Panc1 (cell line): ENCODE results near the gene TMEM258. TPM values are rescaled to one million over a fixed set of nuclear protein-coding genes. Genes with fewer than 3 reads are reported as not detected.
A peak's percentile ranks its signal among the peaks of the same experiment; 100 is the strongest.

Experiments used
- ATAC-seq: fragments of 200-7000 bp; cut with Tn5 transposase; 2 replicates; pipeline ENCODE4 v1.9.1; 2020; ENCODE audit warnings: mild to moderate bottlenecking, moderate library complexity
- BruUV-seq: library from RNA; stranded (reverse); fragments of 400-500 nt; replicated peaks from 2 replicates; lab custom pipeline; 2021; lab: Mats Ljungman, UMichigan
- CTCF ChIA-PET: fragments of 300-600 bp; sonication (Branson Sonifier 250); formaldehyde crosslinking; loops from one replicate; lab custom pipeline; 2022; ENCODE audit warnings: antibody characterized with exemption; lab: Charles Lee
- POLR2A ChIA-PET: fragments of 300-600 bp; sonication (Branson Sonifier 250); formaldehyde crosslinking; loops from one replicate; lab custom pipeline; 2022; ENCODE audit warnings: antibody characterized with exemption; lab: Charles Lee
- DNase-seq: peaks from one replicate; pipeline ENCODE4 v3.0.0-alpha.2; 2010; ENCODE audit warnings: low read depth, low spot score
- H3K27ac ChIP-seq: 2 replicates; pipeline ENCODE4 v1.5.1; 2011; ENCODE audit warnings: mild to moderate bottlenecking, low read length, inconsistent platforms
- H3K27me3 ChIP-seq: fragments of 200-500 bp; sonication (Bioruptor generic); 2 replicates; pipeline ENCODE4 v1.6.0; 2014; ENCODE audit warnings: low read length, inconsistent platforms; ENCODE audit not compliant: control insufficient read depth, insufficient read depth
- H3K36me3 ChIP-seq: fragments of 200-500 bp; sonication (Bioruptor generic); 2 replicates; pipeline ENCODE4 v1.5.1; 2014; ENCODE audit warnings: inconsistent platforms, mild to moderate bottlenecking, low read length, moderate library complexity; ENCODE audit not compliant: control insufficient read depth, insufficient read depth
- H3K4me1 ChIP-seq: 2 replicates; pipeline ENCODE4 v1.5.1; 2011; ENCODE audit warnings: inconsistent platforms, mild to moderate bottlenecking, low read length, moderate library complexity; ENCODE audit not compliant: control insufficient read depth, insufficient read depth
- H3K4me3 ChIP-seq, 2 experiments: 2 replicates each; pipeline ENCODE4 v1.5.1; 2011 to 2012; ENCODE audit warnings: low read depth in 2 of 2, low read length in 2 of 2, mild to moderate bottlenecking in 2 of 2, inconsistent platforms in 1 of 2, moderate library complexity in 1 of 2
- H3K9me3 ChIP-seq: fragments of 200-500 bp; sonication (Bioruptor generic); 2 replicates; pipeline ENCODE4 v1.5.1; 2014; ENCODE audit warnings: low read depth, mild to moderate bottlenecking, inconsistent platforms, low read length, moderate library complexity; ENCODE audit not compliant: control insufficient read depth, insufficient read depth
- CTCF ChIP-seq: fragments of 450-650 bp; IDR thresholded peaks from 2 replicates; pipeline ENCODE4 v1.5.1; 2017; ENCODE audit warnings: mild to moderate bottlenecking
- POLR2AphosphoS5 ChIP-seq: IDR thresholded peaks from 2 replicates; pipeline ENCODE4 v1.6.1; 2012; ENCODE audit warnings: mild to moderate bottlenecking, low read depth, low read length, moderate library complexity
- REST ChIP-seq, 2 experiments: IDR thresholded peaks; 2 replicates each; pipeline ENCODE4 v1.6.1; 2011 to 2012; ENCODE audit warnings: low read depth in 2 of 2, control low read depth in 1 of 2, low read length in 1 of 2, mild to moderate bottlenecking in 1 of 2, moderate library complexity in 1 of 2; ENCODE audit not compliant: insufficient read depth in 1 of 2
- SIN3A ChIP-seq: IDR thresholded peaks from 2 replicates; pipeline ENCODE4 v1.6.1; 2012; ENCODE audit warnings: low read depth, mild to moderate bottlenecking, low read length, moderate library complexity, borderline replicate concordance; ENCODE audit not compliant: insufficient read depth
- TCF7L2 ChIP-seq: IDR thresholded peaks from 2 replicates; pipeline ENCODE4 v1.6.1; 2011; ENCODE audit warnings: mild to moderate bottlenecking, low read depth, low read length, inconsistent platforms
- in situ Hi-C: cut with HindIII; loops from 2 replicates; pipeline ENCODE4 v1.10.0; 2016; ENCODE audit warnings: low sequenced_read_pairs, low pct_unique_long_range_greater_than_20kb
- intact Hi-C: fragments of 100-400 bp; cut with micrococcal nuclease; formaldehyde crosslinking; loops from one replicate; pipeline ENCODE4 v1.10.0; 2022; ENCODE audit not compliant: unreplicated experiment
- total RNA-seq: library from RNA; stranded (reverse); gene quantifications from one replicate; pipeline ENCODE4 v1.2.1, GENCODE V29; 2021; ENCODE audit not compliant: unreplicated experiment

Gene TMEM258
- total RNA-seq, 1 experiment from 2014 or later: 139 TPM

GRCh38 chr11:61753672-61754071 is 38.7 kb downstream of the TMEM258 start:
- DNase-seq: no peak
- intact Hi-C loops: loop anchor here (5.0 kb wide), 1 partner anchor 34 kb away; no protein-coding TSS in a partner anchor
- ATAC-seq: no peak
- H3K36me3 ChIP-seq: no peaks in the 10 kb centered on the region
- peaks cover 5% of the 10 kb centered on the region for H3K4me1 ChIP-seq
- CTCF ChIA-PET: interaction anchor here (0.7 kb wide), 1 partner anchor 110 kb away, joined by 3 read pairs; no protein-coding TSS in a partner anchor
- H3K27ac ChIP-seq: no peak overlapping the region
- in situ Hi-C loops: no loop called here
- H3K9me3 ChIP-seq: no peaks in the 10 kb centered on the region
- BruUV-seq: no TSS peak
- H3K27me3 ChIP-seq: no peaks in the 10 kb centered on the region
- H3K4me3 ChIP-seq: no peak overlapping the region
- no peak for TF ChIP-seq POLR2AphosphoS5
- TF ChIP-seq CTCF: no peak
- TF ChIP-seq SIN3A: no peak
- no peak for TF ChIP-seq REST (IDR thresholded peaks at IDR 0.05; ENCODE audit: insufficient read depth in 1 of 2, low read depth in 2 of 2, low read length in 1 of 2)
- no peak for TF ChIP-seq TCF7L2
- POLR2A ChIA-PET: no interaction called here

GRCh38 chr11:61752925-61753521 is 39.4 kb downstream of the TMEM258 start:
- no TSS peak for BruUV-seq
- CTCF ChIA-PET: interaction anchor here (0.7 kb wide), 1 partner anchor 111 kb away, joined by 3 read pairs; no protein-coding TSS in a partner anchor
- H3K4me3 ChIP-seq: peak overlapping the region; percentile 44 to 58

More at GRCh38 chr11:61752925-61753521, 39.4 kb downstream of the TMEM258 start:
- intact Hi-C loops: loop anchor here (5.0 kb wide), 1 partner anchor 34 kb away; no protein-coding TSS in a partner anchor
- Histone ChIP-seq H3K9me3 (no peaks in the 10 kb centered on the region), H3K27me3 (no peaks in the 10 kb centered on the region), H3K4me1 (peaks cover 5% of the 10 kb centered on the region), H3K27ac (peak overlapping the region; percentile 44; the same call in 1 of the 2 replicates), H3K36me3 (no peaks in the 10 kb centered on the region)
- ATAC-seq (peak; percentile 29), DNase-seq (no peak)
- TF ChIP-seq SIN3A (no peak), POLR2AphosphoS5 (no peak), CTCF (no peak), REST (IDR thresholded peaks at IDR 0.05; ENCODE audit: insufficient read depth in 1 of 2, low read depth in 2 of 2, low read length in 1 of 2) (no peak)
- in situ Hi-C loops: no loop called here
- POLR2A ChIA-PET: no interaction called here
